ENCODE data around the gene TULP1. TPM values are rescaled to one million over a fixed set of nuclear protein-coding genes. Genes with fewer than 3 reads are reported as not detected.
"Not testable (repeated sequence)": the region's sequence is repeated elsewhere in the genome, so short reads cannot be mapped to it uniquely, and the experiment has no call there.

The TULP1 gene
- polyA plus RNA-seq, 2 donors = 0.08 TPM

- no peak overlapping the region for H3K27ac ChIP-seq (ENCODE audit: low read depth in 2 of 2, low read length in 1 of 2)
- 45 to 55% methylated on average over 13 of the region's 13 CpGs for WGBS, 2 donors
- peaks cover 0 to 7% of the 10 kb centered on the region in 2 donors for H3K4me1 ChIP-seq (ENCODE audit: control insufficient read depth in 2 of 2, insufficient read depth in 2 of 2, low read length in 1 of 2)
- H3K4me3 ChIP-seq (ENCODE audit: low read depth in 1 of 2, low read length in 2 of 2) = no peak overlapping the region
- H3K27me3 ChIP-seq (ENCODE audit: control insufficient read depth in 1 of 2, insufficient read depth in 2 of 2, low read length in 2 of 2) = no peaks in the 10 kb centered on the region
- H3K9me3 ChIP-seq (ENCODE audit: control insufficient read depth in 2 of 2, insufficient read depth in 1 of 2, low read depth in 1 of 2, low read length in 1 of 2) = no peaks in the 10 kb centered on the region
- H3K36me3 ChIP-seq (ENCODE audit: control insufficient read depth in 2 of 2, insufficient read depth in 2 of 2, low read length in 1 of 2) = no peaks in the 10 kb centered on the region
Measured at GRCh38 chr6:35544769-35545361, 32.2 kb upstream of the TULP1 start.

- H3K4me3 ChIP-seq (ENCODE audit: low read depth in 1 of 2, low read length in 2 of 2) = no peak overlapping the region
- H3K27me3 ChIP-seq (ENCODE audit: control insufficient read depth in 1 of 2, insufficient read depth in 2 of 2, low read length in 2 of 2) = no peaks in the 10 kb centered on the region
- H3K27ac ChIP-seq (ENCODE audit: low read depth in 2 of 2, low read length in 1 of 2) = no peak overlapping the region
- no peaks in the 10 kb centered on the region for H3K9me3 ChIP-seq (ENCODE audit: control insufficient read depth in 2 of 2, insufficient read depth in 1 of 2, low read depth in 1 of 2, low read length in 1 of 2)
- no peaks in the 10 kb centered on the region for H3K36me3 ChIP-seq (ENCODE audit: control insufficient read depth in 2 of 2, insufficient read depth in 2 of 2, low read length in 1 of 2)
- peaks cover 0 to 5% of the 10 kb centered on the region in 2 donors for H3K4me1 ChIP-seq (ENCODE audit: control insufficient read depth in 2 of 2, insufficient read depth in 2 of 2, low read length in 1 of 2)
- 87 to 88% methylated on average over 16 of the region's 16 CpGs for WGBS, 2 donors
Measured at GRCh38 chr6:35543459-35544193, 30.9 kb upstream of the TULP1 start.

- WGBS, 2 donors = 83 to 88% methylated on average over 2 of the region's 2 CpGs
- Histone ChIP-seq H3K27ac (ENCODE audit: low read depth in 2 of 2, low read length in 1 of 2) (no peak overlapping the region), H3K27me3 (ENCODE audit: control insufficient read depth in 1 of 2, insufficient read depth in 2 of 2, low read length in 2 of 2) (no peaks in the 10 kb centered on the region), H3K4me3 (ENCODE audit: low read depth in 1 of 2, low read length in 2 of 2) (no peak overlapping the region), H3K9me3 (ENCODE audit: control insufficient read depth in 2 of 2, insufficient read depth in 1 of 2, low read depth in 1 of 2, low read length in 1 of 2) (no peaks in the 10 kb centered on the region), H3K36me3 (ENCODE audit: control insufficient read depth in 2 of 2, insufficient read depth in 2 of 2, low read length in 1 of 2) (no peaks in the 10 kb centered on the region), H3K4me1 (ENCODE audit: control insufficient read depth in 2 of 2, insufficient read depth in 2 of 2, low read length in 1 of 2) (peaks cover 0 to 5% of the 10 kb centered on the region in 2 donors)
Measured at GRCh38 chr6:35541836-35542235, 29.1 kb upstream of the TULP1 start.

- H3K36me3 ChIP-seq (ENCODE audit: control insufficient read depth in 2 of 2, insufficient read depth in 2 of 2, low read length in 1 of 2) = no peaks in the 10 kb centered on the region
Measured at GRCh38 chr6:35539223-35539622, 26.5 kb upstream of the TULP1 start.

GRCh38 chr6:35535847-35536246 lies 23.2 kb upstream of the TULP1 start:
- H3K4me1 ChIP-seq (ENCODE audit: control insufficient read depth in 2 of 2, insufficient read depth in 2 of 2, low read length in 1 of 2); H3K4me3 ChIP-seq (ENCODE audit: low read depth in 1 of 2, low read length in 2 of 2); H3K27ac ChIP-seq (ENCODE audit: low read depth in 2 of 2, low read length in 1 of 2); H3K27me3 ChIP-seq (ENCODE audit: control insufficient read depth in 1 of 2, insufficient read depth in 2 of 2, low read length in 2 of 2); H3K36me3 ChIP-seq (ENCODE audit: control insufficient read depth in 2 of 2, insufficient read depth in 2 of 2, low read length in 1 of 2); H3K9me3 ChIP-seq (ENCODE audit: control insufficient read depth in 2 of 2, insufficient read depth in 1 of 2, low read depth in 1 of 2, low read length in 1 of 2): not testable (repeated sequence)
- WGBS, 2 donors = 77 to 79% methylated on average over 6 of the region's 6 CpGs

More at GRCh38 chr6:35539223-35539622, 26.5 kb upstream of the TULP1 start:
- Histone ChIP-seq H3K4me3 (ENCODE audit: low read depth in 1 of 2, low read length in 2 of 2) (no peak overlapping the region), H3K4me1 (ENCODE audit: control insufficient read depth in 2 of 2, insufficient read depth in 2 of 2, low read length in 1 of 2) (no peaks in the 10 kb centered on the region), H3K27ac (ENCODE audit: low read depth in 2 of 2, low read length in 1 of 2) (no peak overlapping the region), H3K27me3 (ENCODE audit: control insufficient read depth in 1 of 2, insufficient read depth in 2 of 2, low read length in 2 of 2) (no peaks in the 10 kb centered on the region), H3K9me3 (ENCODE audit: control insufficient read depth in 2 of 2, insufficient read depth in 1 of 2, low read depth in 1 of 2, low read length in 1 of 2) (no peaks in the 10 kb centered on the region)
- 85 to 91% methylated on average over 3 of the region's 3 CpGs for WGBS, 2 donors

- no peaks in the 10 kb centered on the region for H3K9me3 ChIP-seq (ENCODE audit: control insufficient read depth in 2 of 2, insufficient read depth in 1 of 2, low read depth in 1 of 2, low read length in 1 of 2)
- no peaks in the 10 kb centered on the region for H3K36me3 ChIP-seq (ENCODE audit: control insufficient read depth in 2 of 2, insufficient read depth in 2 of 2, low read length in 1 of 2)
- no peak overlapping the region for H3K4me3 ChIP-seq (ENCODE audit: low read depth in 1 of 2, low read length in 2 of 2)
- H3K4me1 ChIP-seq (ENCODE audit: control insufficient read depth in 2 of 2, insufficient read depth in 2 of 2, low read length in 1 of 2) = no peaks in the 10 kb centered on the region
- H3K27me3 ChIP-seq (ENCODE audit: control insufficient read depth in 1 of 2, insufficient read depth in 2 of 2, low read length in 2 of 2) = no peaks in the 10 kb centered on the region
- 38 to 42% methylated on average over 11 of the region's 11 CpGs for WGBS, 2 donors
- no peak overlapping the region for H3K27ac ChIP-seq (ENCODE audit: low read depth in 2 of 2, low read length in 1 of 2)
Measured at GRCh38 chr6:35534407-35535170, 21.9 kb upstream of the TULP1 start.

- Histone ChIP-seq H3K36me3 (ENCODE audit: control insufficient read depth in 2 of 2, insufficient read depth in 2 of 2, low read length in 1 of 2) (no peaks in the 10 kb centered on the region), H3K9me3 (ENCODE audit: control insufficient read depth in 2 of 2, insufficient read depth in 1 of 2, low read depth in 1 of 2, low read length in 1 of 2) (no peaks in the 10 kb centered on the region), H3K27me3 (ENCODE audit: control insufficient read depth in 1 of 2, insufficient read depth in 2 of 2, low read length in 2 of 2) (no peaks in the 10 kb centered on the region), H3K27ac (ENCODE audit: low read depth in 2 of 2, low read length in 1 of 2) (no peak overlapping the region), H3K4me1 (ENCODE audit: control insufficient read depth in 2 of 2, insufficient read depth in 2 of 2, low read length in 1 of 2) (no peaks in the 10 kb centered on the region), H3K4me3 (ENCODE audit: low read depth in 1 of 2, low read length in 2 of 2) (no peak overlapping the region)
- 55 to 66% methylated on average over 6 of the region's 6 CpGs for WGBS, 2 donors
Measured at GRCh38 chr6:35533981-35534380, 21.3 kb upstream of the TULP1 start.

- WGBS, 2 donors = 74 to 80% methylated on average over 4 of the region's 4 CpGs
- Histone ChIP-seq H3K27ac (ENCODE audit: low read depth in 2 of 2, low read length in 1 of 2) (no peak overlapping the region), H3K36me3 (ENCODE audit: control insufficient read depth in 2 of 2, insufficient read depth in 2 of 2, low read length in 1 of 2) (no peaks in the 10 kb centered on the region), H3K27me3 (ENCODE audit: control insufficient read depth in 1 of 2, insufficient read depth in 2 of 2, low read length in 2 of 2) (no peaks in the 10 kb centered on the region), H3K9me3 (ENCODE audit: control insufficient read depth in 2 of 2, insufficient read depth in 1 of 2, low read depth in 1 of 2, low read length in 1 of 2) (no peaks in the 10 kb centered on the region), H3K4me1 (ENCODE audit: control insufficient read depth in 2 of 2, insufficient read depth in 2 of 2, low read length in 1 of 2) (no peaks in the 10 kb centered on the region), H3K4me3 (ENCODE audit: low read depth in 1 of 2, low read length in 2 of 2) (no peak overlapping the region)
Measured at GRCh38 chr6:35532126-35532525, 19.4 kb upstream of the TULP1 start.

- Histone ChIP-seq H3K27ac (ENCODE audit: low read depth in 2 of 2, low read length in 1 of 2) (no peak overlapping the region), H3K4me1 (ENCODE audit: control insufficient read depth in 2 of 2, insufficient read depth in 2 of 2, low read length in 1 of 2) (no peaks in the 10 kb centered on the region), H3K9me3 (ENCODE audit: control insufficient read depth in 2 of 2, insufficient read depth in 1 of 2, low read depth in 1 of 2, low read length in 1 of 2) (no peaks in the 10 kb centered on the region), H3K36me3 (ENCODE audit: control insufficient read depth in 2 of 2, insufficient read depth in 2 of 2, low read length in 1 of 2) (no peaks in the 10 kb centered on the region), H3K27me3 (ENCODE audit: control insufficient read depth in 1 of 2, insufficient read depth in 2 of 2, low read length in 2 of 2) (no peaks in the 10 kb centered on the region), H3K4me3 (ENCODE audit: low read depth in 1 of 2, low read length in 2 of 2) (no peak overlapping the region)
- 85 to 94% methylated on average over 3 of the region's 3 CpGs for WGBS, 2 donors
Measured at GRCh38 chr6:35524380-35525020, 11.8 kb upstream of the TULP1 start.

Measured in esophagus (tissue), 2 donors.